SIG-M5 (cell line): ENCODE measurements around the gene RAPGEF4.
A peak's percentile ranks its signal among the peaks of the same experiment; 100 is the strongest.

ENCODE experiments used
- DNase-seq: peaks from one replicate; lab custom pipeline; 2025; lab: John Stamatoyannopoulos, UW

RAPGEF4 gene

GRCh38 chr2:173040729-173041128 lies 305.1 kb downstream of the RAPGEF4 start:
- no peak for DNase-seq

GRCh38 chr2:173043476-173043875 lies 307.8 kb downstream of the RAPGEF4 start:
- DNase-seq, result peak; percentile 20

- no peak for DNase-seq
These were observed 308.4 kb downstream of the RAPGEF4 start for GRCh38 chr2:173043897-173044519.

- DNase-seq, result no peak
These were observed 309.0 kb downstream of the RAPGEF4 start for GRCh38 chr2:173044686-173045085.

- DNase-seq, result no peak
These were observed 309.5 kb downstream of the RAPGEF4 start for GRCh38 chr2:173045181-173045580.

- no peak for DNase-seq
These were observed 312.9 kb downstream of the RAPGEF4 start for GRCh38 chr2:173048522-173048896.

GRCh38 chr2:173048897-173049661 lies 313.4 kb downstream of the RAPGEF4 start:
- peak; percentile 63 for DNase-seq

- no peak for DNase-seq
These were observed 314.2 kb downstream of the RAPGEF4 start for GRCh38 chr2:173049831-173050230.

GRCh38 chr2:173050684-173051083 lies 315.0 kb downstream of the RAPGEF4 start:
- DNase-seq, result no peak

GRCh38 chr2:173051463-173052215 lies 316.0 kb downstream of the RAPGEF4 start:
- DNase-seq, result no peak

- DNase-seq, result no peak
These were observed 317.5 kb downstream of the RAPGEF4 start for GRCh38 chr2:173053043-173053699.

GRCh38 chr2:173054466-173054865 lies 318.8 kb downstream of the RAPGEF4 start:
- no peak for DNase-seq

- no peak for DNase-seq
These were observed 321.2 kb downstream of the RAPGEF4 start for GRCh38 chr2:173056705-173057364.

GRCh38 chr2:173058097-173058496 lies 322.5 kb downstream of the RAPGEF4 start:
- DNase-seq, result no peak

GRCh38 chr2:173058673-173059072 lies 323.0 kb downstream of the RAPGEF4 start:
- no peak for DNase-seq

- no peak for DNase-seq
These were observed 323.6 kb downstream of the RAPGEF4 start for GRCh38 chr2:173059292-173059691.

- no peak for DNase-seq
These were observed 324.4 kb downstream of the RAPGEF4 start for GRCh38 chr2:173059971-173060461.

- no peak for DNase-seq
These were observed 327.2 kb downstream of the RAPGEF4 start for GRCh38 chr2:173062801-173063200.

GRCh38 chr2:173064151-173064805 lies 328.6 kb downstream of the RAPGEF4 start:
- no peak for DNase-seq

- DNase-seq, result no peak
These were observed 331.4 kb downstream of the RAPGEF4 start for GRCh38 chr2:173066887-173067676.
